Astrocyte of the spinal cord (primary cell): ENCODE measurements around the gene ACAT2.

Source experiments
- DNase-seq: peaks from one replicate; pipeline ENCODE4 v3.0.0; 2011; ENCODE audit warnings: low read depth, low spot score
- H3K4me3 ChIP-seq: 2 replicates; pipeline ENCODE4 v1.5.1; 2011; ENCODE audit warnings: low read depth, mild to moderate bottlenecking, low read length, moderate library complexity
- in situ Hi-C: cut with HindIII; loops from 2 replicates; pipeline ENCODE4 v1.10.0; 2017; ENCODE audit warnings: low sequenced_read_pairs
- TF ChIP-seq, protein P1 (sequence below): IDR thresholded peaks from 2 replicates; pipeline ENCODE4 v1.5.1; 2012; ENCODE audit warnings: low read depth, mild to moderate bottlenecking, low read length, inconsistent platforms

Gene ACAT2

DNA sequence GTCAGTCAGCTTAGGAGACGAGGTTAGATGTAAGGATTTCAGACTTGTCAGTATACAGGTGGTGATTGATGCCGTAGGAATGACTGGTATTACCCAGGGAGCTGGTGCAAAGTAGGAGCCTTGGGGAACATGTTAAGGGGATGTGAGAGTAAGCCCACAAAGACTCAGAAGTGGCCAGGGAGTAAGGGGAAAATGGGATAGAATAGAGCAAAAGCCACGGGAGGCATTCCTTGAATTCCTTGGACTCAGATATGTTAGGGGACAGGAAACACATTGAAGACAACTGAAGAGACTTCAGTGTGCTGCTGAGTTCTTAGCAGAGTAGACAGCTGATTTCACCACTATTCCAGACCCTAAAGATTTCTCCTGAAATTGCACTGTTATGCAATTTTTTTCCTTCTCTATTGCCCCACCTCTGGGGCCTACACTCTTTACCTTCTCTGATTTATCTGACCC, 1.2 kb upstream of the ACAT2 start:
- in situ Hi-C loops = no loop called here
- DNase-seq = peak; percentile 50
- H3K4me3 ChIP-seq = no peak overlapping the region
- TF ChIP-seq, protein P1, sequence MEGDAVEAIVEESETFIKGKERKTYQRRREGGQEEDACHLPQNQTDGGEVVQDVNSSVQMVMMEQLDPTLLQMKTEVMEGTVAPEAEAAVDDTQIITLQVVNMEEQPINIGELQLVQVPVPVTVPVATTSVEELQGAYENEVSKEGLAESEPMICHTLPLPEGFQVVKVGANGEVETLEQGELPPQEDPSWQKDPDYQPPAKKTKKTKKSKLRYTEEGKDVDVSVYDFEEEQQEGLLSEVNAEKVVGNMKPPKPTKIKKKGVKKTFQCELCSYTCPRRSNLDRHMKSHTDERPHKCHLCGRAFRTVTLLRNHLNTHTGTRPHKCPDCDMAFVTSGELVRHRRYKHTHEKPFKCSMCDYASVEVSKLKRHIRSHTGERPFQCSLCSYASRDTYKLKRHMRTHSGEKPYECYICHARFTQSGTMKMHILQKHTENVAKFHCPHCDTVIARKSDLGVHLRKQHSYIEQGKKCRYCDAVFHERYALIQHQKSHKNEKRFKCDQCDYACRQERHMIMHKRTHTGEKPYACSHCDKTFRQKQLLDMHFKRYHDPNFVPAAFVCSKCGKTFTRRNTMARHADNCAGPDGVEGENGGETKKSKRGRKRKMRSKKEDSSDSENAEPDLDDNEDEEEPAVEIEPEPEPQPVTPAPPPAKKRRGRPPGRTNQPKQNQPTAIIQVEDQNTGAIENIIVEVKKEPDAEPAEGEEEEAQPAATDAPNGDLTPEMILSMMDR = no peak

DNA sequence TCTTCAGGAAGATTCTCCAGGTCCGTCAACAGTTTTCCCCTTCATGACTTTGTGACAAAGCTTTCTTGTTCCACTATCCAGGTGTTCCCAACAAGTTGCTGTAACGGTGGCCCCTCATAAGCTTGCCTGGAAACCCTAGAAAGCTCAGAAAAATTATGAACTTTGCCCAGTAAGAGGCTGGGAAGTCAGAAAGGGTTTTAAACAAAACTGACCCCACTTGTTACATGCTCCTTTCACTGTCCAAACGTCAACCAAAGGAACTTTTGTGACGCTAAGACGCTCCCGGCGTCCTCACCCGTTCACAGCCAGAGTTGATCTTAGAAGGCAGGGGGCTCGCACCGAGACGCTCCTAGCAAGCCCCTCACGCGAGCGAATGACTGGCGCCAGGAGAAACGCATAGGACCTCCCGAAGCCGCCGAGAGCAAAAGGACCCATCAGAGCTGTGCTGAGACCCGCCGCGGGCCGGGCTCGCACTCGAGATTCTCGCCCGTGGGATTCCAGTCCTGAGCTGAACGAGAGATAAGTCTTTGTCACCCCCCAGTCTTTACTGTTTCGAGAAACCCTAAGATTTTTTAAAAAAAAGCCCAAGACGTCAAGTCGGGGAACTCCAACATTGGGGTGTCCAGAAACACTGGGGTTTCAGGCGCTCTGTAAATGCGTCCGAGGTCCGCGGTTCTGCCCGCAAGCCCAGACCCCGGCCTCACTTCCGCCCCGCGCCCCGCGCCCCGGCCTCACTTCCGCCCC, 544 bp upstream of the ACAT2 start:
- H3K4me3 ChIP-seq = peak overlapping the region; percentile 48
- peak; percentile 13 for DNase-seq
- TF ChIP-seq, protein P1 = no peak
- in situ Hi-C loops = no loop called here

DNA sequence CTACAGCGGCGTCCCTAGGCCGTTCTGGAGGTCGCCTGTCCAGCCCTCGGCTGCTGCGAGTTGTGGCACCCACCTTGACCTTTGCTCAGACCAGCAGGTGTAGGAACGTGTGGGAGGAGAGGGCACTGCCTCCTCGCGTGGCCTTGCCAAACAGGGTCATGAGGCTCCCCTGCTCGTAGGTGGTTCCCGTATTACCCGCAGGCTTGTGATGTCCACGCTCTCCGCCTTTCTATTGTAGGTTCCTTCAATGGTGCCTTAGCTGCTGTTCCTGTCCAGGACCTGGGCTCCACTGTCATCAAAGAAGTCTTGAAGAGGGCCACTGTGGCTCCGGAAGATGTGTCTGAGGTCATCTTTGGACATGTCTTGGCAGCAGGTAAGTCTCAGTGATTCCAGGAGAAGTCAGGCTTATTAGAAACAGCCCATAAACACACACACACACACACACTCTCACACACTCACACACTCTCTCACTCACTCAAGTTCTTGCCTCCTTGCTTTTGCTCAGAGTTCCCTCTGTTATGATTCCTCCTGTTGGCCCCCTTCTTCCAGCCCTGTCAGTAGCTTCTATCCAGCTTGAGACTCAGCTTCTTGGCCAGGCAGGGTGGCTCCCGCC, 942 bp downstream of the ACAT2 start:
- H3K4me3 ChIP-seq = peak overlapping the region; percentile 88
- TF ChIP-seq, protein P1 = no peak
- in situ Hi-C loops = no loop called here
- DNase-seq = no peak

DNA sequence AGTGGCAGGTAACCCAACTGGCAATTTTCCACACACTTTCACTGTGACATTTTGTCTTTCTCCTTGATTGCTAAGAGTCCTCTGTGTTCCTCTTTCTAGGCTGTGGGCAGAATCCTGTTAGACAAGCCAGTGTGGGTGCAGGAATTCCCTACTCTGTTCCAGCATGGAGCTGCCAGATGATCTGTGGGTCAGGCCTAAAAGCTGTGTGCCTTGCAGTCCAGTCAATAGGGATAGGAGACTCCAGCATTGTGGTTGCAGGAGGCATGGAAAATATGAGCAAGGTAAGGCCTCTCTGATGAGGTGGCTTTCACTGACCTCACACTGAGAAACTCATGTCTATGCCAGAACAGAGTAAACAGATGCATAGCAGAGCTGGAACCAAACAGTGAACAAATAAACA, 5.1 kb downstream of the ACAT2 start:
- no peak overlapping the region for H3K4me3 ChIP-seq
- in situ Hi-C loops = no loop called here
- TF ChIP-seq, protein P1 = no peak

DNA sequence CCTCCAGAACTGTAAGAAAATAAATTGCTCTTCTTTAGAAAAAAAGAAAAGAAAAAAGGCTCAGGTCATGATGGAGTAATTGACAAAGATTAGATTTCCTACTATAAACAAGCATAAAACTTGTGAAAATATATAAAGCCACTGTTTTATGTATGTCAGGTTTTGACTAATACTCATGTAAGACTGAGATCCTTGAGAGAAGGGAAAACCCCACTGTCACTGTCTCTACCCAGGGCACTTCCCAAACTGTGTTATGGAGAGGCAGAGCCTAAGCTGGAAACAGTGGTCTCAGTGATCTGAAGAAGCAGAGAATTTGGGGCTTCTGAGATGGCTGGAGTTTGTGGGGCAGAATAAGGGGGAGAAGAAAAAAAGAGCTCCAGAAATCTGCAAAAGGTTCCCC, 7.6 kb downstream of the ACAT2 start:
- in situ Hi-C loops = no loop called here
- H3K4me3 ChIP-seq = no peak overlapping the region
- TF ChIP-seq, protein P1 = no peak
- no peak for DNase-seq

More for the DNA sequence above, 5.1 kb downstream of the ACAT2 start:
- DNase-seq = no peak

DNA sequence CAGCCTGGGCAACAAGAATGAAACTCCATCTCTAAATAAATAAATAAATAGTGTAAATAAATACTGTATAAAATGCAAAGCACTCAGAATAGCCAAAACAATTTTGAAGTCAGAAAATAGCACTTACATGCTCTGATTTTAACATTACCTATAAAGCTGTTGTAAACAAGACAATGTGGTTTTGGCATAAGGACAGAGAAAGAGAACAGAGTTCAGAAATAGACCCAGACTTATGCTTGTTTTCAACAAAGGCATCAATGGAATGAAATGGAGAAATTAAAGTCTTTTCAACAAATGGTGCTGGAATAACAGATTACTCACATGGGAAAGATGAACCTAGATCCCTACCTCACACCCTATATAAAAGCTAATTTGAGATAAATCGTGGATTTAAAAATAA, 10.4 kb downstream of the ACAT2 start:
- in situ Hi-C loops = no loop called here
- TF ChIP-seq, protein P1 = no peak
- no peak for DNase-seq

More for the DNA sequence above, 10.4 kb downstream of the ACAT2 start:
- H3K4me3 ChIP-seq = no peak overlapping the region
